Natural killer cell treated with Interleukin-12 subunit alpha and Interleukin-12 subunit beta and Interleukin-15 and Interleukin-18, amount 100 ng/mL, for 72 hours (primary cell): Measurements from ENCODE around the gene UPK3BL1. TPM values are rescaled to one million over a fixed set of nuclear protein-coding genes. Genes with fewer than 3 reads are reported as not detected.
"Not testable (repeated sequence)": the region's sequence is repeated elsewhere in the genome, so short reads cannot be mapped to it uniquely, and the experiment has no call there.

Source experiments
- ATAC-seq, 2 donors: fragments of 150-1000 bp; cut with Tn5 transposase in 1 of 2; sonication (Bioruptor Pico), chemical (Tn5 transposase) in 1 of 2; 2 replicates each; pipeline ENCODE4 v1.10.0; 2021
- DNase-seq: peaks from one replicate; pipeline ENCODE4 v3.0.0; 2022; ENCODE audit warnings: low spot score
- H3K27ac Mint-ChIP-seq, 2 donors: 1 replicate in 1 of 2; 2 replicates in 1 of 2; pipeline ENCODE4 v1.8.0; 2022; ENCODE audit warnings: mixed read lengths in 2 of 2, mild to moderate bottlenecking in 1 of 2, moderate library complexity in 1 of 2
- H3K27me3 Mint-ChIP-seq, 2 donors: 1 replicate in 1 of 2; 2 replicates in 1 of 2; pipeline ENCODE4 v1.8.0; 2022; ENCODE audit warnings: mixed read lengths in 2 of 2
- H3K36me3 Mint-ChIP-seq: one replicate; pipeline ENCODE4 v1.8.0; 2022; ENCODE audit warnings: mixed read lengths
- H3K4me1 Mint-ChIP-seq, 2 donors: 1 replicate in 1 of 2; 2 replicates in 1 of 2; pipeline ENCODE4 v1.8.0; 2022; ENCODE audit warnings: low read depth in 2 of 2, mixed read lengths in 2 of 2, mild to moderate bottlenecking in 1 of 2
- H3K4me3 Mint-ChIP-seq: one replicate; pipeline ENCODE4 v1.8.0; 2022; ENCODE audit warnings: mixed read lengths
- H3K9me3 Mint-ChIP-seq: 2 replicates; pipeline ENCODE4 v1.8.0; 2022; ENCODE audit warnings: mixed read lengths
- total RNA-seq, 2 donors: library from RNA; stranded (reverse); gene quantifications; one replicate each; pipeline ENCODE4 v1.2.3, GENCODE V29; 2022

UPK3BL1 gene
- total RNA-seq, 2 donors from 2014 or later, result 28.8 to 63.3 TPM

DNA sequence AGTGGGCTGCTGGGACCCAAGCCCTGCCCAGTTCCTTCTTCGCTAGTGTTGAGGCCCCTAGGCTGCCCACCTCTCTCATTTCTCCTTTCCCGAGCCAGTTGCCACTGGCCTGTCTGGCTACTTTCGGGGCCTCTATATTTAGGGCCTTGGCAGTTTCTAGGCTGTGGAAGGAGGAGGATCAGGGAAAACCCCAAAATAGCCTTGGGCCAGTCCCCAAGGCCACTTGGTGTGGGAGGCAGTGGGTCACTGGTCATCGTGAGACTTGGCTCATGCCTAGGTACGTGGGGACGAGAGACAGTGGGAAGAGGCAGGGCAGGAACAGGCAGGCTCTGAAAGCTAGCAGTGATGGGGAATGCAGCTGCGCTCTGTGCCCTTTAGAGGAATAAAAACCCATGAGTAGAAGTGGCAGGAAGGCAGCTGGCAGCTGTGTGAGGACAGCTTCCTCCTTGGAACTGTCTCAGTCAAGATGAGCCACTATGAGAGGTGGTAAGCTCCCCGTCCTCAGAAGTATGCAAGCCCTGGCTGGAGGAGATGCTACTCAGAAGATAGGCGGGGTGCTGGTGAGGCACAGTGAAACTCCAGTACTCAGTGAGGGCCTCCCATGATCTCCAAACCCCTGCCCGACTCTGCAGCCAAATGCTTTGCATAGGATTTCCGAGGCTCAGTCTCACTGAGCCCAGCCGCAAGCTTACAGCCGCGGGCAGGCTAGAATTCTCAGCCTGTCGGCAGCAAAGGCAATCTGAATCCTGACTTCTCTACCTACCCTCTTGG is 28.8 kb downstream of the UPK3BL1 start:
- peak; percentile 26 for DNase-seq
- not testable (repeated sequence) for H3K9me3 Mint-ChIP-seq, H3K36me3 Mint-ChIP-seq, ATAC-seq, H3K4me1 Mint-ChIP-seq, H3K27me3 Mint-ChIP-seq, H3K4me3 Mint-ChIP-seq, H3K27ac Mint-ChIP-seq

DNA sequence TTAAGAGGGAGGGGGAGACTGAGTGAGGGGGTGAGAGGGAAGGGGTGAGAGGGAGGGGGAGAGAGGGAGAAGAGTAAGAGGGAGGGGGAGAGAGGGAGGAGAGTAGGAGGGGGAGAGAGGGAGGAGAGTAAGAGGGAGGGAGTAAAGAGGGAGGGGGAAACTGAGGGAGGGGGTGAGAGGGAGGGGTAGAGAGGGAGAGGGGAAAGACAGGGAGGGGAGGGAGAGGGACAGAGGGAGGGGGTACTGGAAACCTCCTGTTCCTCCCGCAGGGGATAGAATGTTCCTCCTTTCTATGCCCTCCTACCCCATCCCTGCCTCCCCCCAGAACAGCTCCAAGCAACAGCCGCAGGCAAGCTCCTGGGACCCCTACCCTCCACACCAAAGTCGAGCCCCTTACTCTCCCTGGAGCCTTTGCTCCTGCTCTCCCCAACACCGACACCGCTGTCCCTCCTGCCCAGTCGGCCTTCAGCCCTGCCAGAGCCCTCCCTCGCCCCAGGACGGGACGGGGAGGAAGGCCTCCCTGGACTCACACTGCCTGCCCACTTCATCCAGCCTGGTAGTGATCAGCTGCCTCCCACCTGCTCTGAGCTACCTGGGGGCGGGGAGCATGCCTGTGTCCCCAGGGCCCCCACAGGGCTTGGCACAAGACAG is 30.8 kb downstream of the UPK3BL1 start:
- DNase-seq, result peak; percentile 55
- H3K4me3 Mint-ChIP-seq, H3K9me3 Mint-ChIP-seq, H3K4me1 Mint-ChIP-seq, ATAC-seq, H3K27ac Mint-ChIP-seq, H3K36me3 Mint-ChIP-seq, H3K27me3 Mint-ChIP-seq: not testable (repeated sequence)

DNA sequence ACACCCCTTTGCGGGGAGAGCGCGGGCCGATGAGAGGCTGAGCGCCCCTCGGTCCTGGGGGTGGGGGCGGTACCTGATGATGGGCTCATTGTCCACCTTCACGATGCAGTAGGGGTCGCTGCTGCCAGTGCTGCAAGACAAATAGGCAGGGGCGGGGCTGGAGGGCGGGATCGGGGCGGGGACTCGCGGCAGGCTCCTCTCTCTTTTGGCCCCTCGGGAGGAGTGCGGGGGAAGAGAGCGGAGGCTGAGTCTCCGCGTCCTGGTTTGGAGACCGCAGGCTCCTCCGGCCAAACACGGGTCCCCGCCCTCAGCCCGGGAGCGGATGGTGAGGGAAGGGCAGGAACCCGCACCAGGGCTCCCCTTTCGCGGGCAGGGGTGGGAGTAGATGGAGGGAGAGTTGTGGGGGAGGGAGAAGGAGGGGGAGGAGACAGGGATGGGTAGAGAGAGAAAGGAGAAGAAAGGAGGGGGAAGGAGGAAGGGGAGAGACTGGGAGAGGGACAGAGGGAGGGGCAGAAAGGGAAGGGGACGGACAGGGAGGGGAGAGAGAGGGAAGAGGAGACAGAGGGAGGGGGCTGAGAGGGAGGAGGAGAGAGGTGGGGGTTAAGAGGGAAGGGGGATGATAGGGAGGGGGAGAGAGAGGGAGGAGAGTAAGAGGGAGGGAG is 31.4 kb downstream of the UPK3BL1 start:
- not testable (repeated sequence) for H3K4me3 Mint-ChIP-seq, H3K27ac Mint-ChIP-seq, H3K4me1 Mint-ChIP-seq, H3K36me3 Mint-ChIP-seq, H3K9me3 Mint-ChIP-seq, H3K27me3 Mint-ChIP-seq, DNase-seq
- ATAC-seq, result peak; percentile 56 to 71

DNA sequence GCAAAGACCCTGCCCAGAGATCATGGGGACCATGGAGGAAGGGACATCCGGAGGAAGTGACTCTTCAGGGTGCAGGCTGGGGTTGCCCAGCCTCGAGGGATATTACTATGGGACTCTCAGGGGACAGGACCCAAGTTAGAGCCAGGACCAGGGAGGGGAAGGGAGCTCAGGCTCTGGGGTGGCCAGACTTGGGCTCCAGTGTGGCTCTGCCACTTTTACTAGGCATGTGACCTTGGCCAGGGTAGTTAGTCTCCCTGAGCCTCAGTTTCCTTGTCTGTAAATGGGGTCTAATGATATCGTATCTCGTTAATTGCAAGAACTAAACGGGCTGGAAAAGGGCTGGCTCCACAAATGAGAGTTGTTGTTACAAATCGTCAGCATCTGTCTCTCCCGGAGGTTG is 32.1 kb downstream of the UPK3BL1 start:
- ATAC-seq, H3K27me3 Mint-ChIP-seq, H3K4me3 Mint-ChIP-seq, DNase-seq, H3K9me3 Mint-ChIP-seq, H3K36me3 Mint-ChIP-seq, H3K27ac Mint-ChIP-seq, H3K4me1 Mint-ChIP-seq: not testable (repeated sequence)

DNA sequence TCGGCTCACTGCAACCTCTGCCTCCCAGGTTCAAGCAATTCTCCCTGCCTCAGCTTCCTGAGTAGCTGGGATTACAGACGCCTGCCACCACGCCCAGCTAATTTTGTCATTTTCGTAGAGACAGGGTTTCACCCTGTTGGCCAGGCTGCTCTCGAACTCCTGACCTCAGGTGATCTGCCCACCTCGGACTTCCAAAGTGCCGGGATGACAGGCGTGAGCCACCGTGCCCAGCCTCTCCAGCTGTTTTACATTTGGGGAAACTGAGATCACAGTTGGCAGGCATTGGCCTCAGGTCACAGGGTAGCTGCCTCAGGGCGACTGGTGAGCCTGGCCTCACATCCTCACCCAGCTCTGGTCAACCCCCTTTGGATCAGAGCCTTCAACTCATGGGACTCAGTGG is 32.9 kb downstream of the UPK3BL1 start:
- ATAC-seq, H3K27ac Mint-ChIP-seq, H3K36me3 Mint-ChIP-seq, H3K9me3 Mint-ChIP-seq, H3K4me3 Mint-ChIP-seq, H3K27me3 Mint-ChIP-seq, H3K4me1 Mint-ChIP-seq: not testable (repeated sequence)
- DNase-seq, result peak; percentile 16

DNA sequence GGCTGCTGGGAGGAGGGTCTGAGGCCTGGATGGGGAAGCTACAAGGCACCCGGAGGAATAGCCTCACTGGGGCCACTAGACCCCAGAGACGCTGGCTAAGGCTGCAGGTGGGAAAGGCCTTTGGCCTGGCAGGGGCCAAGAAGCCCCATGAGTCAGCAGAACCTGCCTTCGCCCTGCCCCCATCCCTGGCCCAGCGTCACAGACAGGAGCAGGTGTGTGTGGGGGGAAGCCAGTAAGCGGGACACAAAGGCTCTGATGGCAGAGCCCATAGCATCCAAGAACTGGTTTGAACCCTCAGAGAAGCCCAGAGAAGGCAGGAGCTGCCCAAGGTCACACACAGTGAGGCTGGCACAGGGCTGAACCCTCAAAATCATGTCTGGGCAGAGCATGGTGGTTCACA is 35.7 kb downstream of the UPK3BL1 start:
- ATAC-seq, H3K4me1 Mint-ChIP-seq, H3K36me3 Mint-ChIP-seq, H3K27me3 Mint-ChIP-seq, DNase-seq, H3K9me3 Mint-ChIP-seq, H3K27ac Mint-ChIP-seq, H3K4me3 Mint-ChIP-seq: not testable (repeated sequence)

DNA sequence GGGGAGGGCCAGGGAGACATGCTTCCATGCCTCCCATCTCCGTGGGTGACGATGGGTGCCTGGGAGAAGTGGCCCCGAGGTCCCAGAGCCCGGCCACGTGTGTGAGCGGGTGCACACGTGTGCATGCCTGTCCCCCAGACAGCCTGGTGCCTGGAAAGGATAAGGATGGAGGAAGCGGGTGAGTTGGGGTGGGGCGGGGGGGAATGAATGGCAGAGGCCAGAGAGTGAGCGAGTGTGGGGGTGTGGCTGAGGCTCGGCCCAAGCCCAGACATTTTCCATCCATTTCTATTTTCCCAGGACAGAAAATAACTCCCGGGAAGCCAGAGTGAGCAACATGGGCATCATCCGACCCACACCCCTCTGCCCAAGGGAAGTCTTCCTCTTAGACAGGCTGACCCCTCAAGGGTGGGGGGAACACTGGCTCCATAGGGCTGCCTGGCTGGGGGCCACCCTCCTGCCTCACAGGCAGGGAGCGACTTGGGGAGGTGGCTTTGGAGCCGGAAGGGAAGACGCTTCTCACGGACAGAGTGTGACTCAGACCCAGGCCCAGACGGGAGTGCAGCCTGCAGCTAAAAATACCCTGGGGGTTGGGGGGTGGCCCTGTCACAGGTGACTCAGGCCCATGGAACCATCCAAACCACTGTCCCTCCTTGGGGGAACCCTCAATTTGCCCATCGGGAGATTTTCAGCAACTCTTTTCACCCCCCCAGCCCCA is 38.0 kb downstream of the UPK3BL1 start:
- not testable (repeated sequence) for H3K36me3 Mint-ChIP-seq, H3K4me1 Mint-ChIP-seq
- ATAC-seq, result peak in 1 of 2 donors; percentile 1

DNA sequence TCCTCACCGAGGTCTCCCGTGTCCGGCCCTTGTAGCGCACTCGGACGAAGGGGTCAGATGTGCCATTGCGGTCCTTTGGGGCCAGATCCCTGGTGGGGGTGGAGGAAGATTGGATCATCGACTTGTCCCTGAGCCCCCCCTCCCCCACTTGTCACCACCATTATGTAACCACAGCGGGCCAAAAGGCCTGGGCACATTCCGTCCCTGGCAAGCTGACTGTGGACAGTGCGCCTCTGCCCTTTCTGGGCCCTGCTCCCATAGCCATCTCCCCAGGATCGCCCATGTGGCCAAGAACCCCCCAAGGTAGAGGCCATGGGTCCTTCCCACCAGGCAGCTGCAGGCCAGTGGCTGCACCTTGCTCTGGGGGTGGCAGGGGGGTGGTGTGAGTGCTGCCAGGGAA is 40.3 kb downstream of the UPK3BL1 start:
- not testable (repeated sequence) for H3K36me3 Mint-ChIP-seq, H3K9me3 Mint-ChIP-seq, H3K4me1 Mint-ChIP-seq, H3K27ac Mint-ChIP-seq, H3K4me3 Mint-ChIP-seq, H3K27me3 Mint-ChIP-seq, DNase-seq
- peak; percentile 14 to 16 for ATAC-seq

More for the DNA sequence above, 38.0 kb downstream of the UPK3BL1 start:
- not testable (repeated sequence) for H3K27ac Mint-ChIP-seq, DNase-seq, H3K9me3 Mint-ChIP-seq, H3K4me3 Mint-ChIP-seq, H3K27me3 Mint-ChIP-seq

DNA sequence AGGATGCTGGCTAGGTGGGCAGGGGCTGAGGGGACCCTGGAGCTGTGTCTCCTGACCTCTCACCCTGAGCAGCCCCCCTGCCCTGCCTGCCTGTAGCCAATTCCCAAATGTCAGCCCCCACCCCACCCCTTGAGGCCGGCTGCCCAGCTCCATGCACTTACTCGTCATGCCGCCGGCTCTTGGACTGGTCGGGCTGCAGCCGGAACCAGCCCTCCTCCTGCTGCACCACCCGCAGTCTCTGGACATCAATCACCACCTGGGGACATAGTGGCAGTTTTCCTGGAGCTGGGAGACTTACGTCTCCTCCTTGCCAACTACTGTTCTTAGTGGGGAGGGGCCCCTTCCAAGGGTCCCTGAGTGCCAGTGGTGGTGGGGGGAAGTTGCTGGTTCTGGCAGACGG is 42.9 kb downstream of the UPK3BL1 start:
- ATAC-seq, H3K27ac Mint-ChIP-seq, H3K27me3 Mint-ChIP-seq, H3K4me3 Mint-ChIP-seq, DNase-seq, H3K9me3 Mint-ChIP-seq, H3K36me3 Mint-ChIP-seq, H3K4me1 Mint-ChIP-seq: not testable (repeated sequence)

DNA sequence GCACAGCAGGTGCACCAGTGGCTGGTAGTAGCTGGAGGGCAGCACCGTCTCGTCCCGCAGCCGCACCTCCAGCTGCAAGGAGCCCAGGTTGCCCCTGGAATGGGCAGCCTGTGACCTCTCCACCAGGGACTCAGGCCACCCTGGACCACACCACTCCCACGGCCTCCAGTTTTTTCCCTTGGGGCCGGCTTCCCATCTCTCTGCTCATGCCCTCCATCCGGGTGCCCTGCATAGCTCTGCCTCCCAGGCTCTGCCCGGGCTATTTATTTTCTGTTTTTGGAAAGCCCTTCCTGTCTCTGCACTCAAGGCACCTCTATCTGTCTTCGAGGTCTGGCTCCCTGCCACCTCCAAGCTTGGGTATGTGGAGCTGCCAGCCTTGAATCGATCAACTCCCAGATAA is 46.6 kb downstream of the UPK3BL1 start:
- not testable (repeated sequence) for H3K27ac Mint-ChIP-seq, ATAC-seq, H3K4me3 Mint-ChIP-seq, H3K9me3 Mint-ChIP-seq, DNase-seq, H3K27me3 Mint-ChIP-seq, H3K4me1 Mint-ChIP-seq, H3K36me3 Mint-ChIP-seq

DNA sequence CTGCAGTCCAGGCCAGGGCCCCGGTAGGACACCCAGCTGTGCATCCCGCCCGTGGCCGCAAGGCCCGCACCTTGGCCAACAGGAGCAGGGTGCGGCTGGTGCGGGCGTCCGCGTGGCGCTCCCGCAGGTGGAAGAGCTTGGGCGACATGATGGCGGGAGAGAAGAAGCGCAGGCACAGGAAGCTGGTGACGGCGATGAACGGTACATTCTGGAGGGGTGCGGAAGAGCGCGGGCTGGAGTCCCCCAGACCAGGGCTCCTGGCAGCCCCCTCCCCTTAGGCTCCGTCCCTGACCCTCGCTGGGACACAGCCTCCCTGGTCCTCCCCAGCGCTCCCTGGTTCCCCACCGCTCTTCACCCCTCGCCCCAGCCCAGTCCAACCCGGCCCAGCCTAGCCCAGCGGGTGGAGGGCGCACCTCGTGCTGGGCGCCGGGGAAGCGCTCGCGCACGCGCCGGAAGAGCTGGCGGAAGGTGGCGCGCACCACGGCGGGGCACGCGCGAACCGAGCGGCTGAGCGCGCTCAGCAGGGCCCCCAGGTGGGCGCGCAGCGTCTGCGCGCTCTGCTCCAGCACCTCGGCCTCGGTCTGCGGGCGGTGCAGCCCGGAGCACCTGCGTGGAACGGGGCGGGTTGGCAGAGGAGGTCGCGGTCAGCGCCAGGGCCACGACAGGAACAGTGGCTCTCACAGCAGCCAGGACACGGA is 48.8 kb downstream of the UPK3BL1 start:
- not testable (repeated sequence) for H3K4me1 Mint-ChIP-seq, H3K4me3 Mint-ChIP-seq, H3K27ac Mint-ChIP-seq, DNase-seq, H3K36me3 Mint-ChIP-seq, H3K27me3 Mint-ChIP-seq, H3K9me3 Mint-ChIP-seq
- ATAC-seq, result peak; percentile 80 to 83

DNA sequence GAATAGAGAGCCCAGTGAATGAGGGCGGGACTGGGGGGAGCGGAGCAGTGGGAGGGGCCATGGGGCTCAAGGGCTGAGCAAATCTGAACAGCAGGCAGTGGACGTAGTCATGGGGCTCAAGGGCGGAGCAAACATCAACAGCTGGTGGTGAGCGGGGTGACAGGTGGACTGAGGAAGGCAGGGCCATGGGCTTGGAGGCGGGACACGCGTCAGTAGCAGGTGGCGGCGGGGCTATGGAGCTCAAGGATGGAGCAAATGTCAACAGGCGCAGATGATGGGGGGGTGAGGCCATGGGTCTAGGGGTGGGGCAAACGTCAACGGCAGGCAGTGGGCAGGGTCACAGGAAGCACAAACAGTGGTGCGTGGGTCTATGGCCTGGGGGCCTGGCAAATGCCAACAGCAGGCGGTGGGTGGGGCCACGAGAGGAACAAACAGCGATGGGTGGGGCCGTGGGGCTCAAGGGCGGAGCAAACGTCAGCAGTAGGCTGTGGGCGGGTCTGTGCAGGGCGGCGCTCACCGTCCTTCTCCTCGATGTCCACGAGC is 50.0 kb downstream of the UPK3BL1 start:
- H3K9me3 Mint-ChIP-seq, H3K36me3 Mint-ChIP-seq, H3K4me3 Mint-ChIP-seq, H3K27ac Mint-ChIP-seq, H3K27me3 Mint-ChIP-seq, H3K4me1 Mint-ChIP-seq: not testable (repeated sequence)
- peak; percentile 74 to 76 for ATAC-seq
- peak; percentile 31 for DNase-seq

DNA sequence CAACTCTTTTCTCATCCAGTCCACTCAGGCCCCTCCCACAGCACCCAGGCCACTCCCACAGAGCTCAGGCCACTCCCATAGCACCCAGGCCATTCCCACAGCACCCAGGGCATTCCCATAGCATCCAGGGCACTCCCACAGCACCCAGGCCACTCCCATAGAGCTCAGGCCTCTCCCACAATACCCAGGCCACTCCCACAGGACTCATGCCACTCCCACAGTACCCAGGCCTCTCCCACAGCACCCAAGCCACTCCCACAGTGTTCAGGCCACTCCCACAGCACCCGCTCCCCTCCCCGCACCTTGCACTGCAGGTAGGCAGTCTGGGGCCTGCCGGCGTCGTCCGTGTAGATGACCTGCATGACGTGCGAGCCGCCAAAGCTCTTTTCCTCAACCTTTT is 52.7 kb downstream of the UPK3BL1 start:
- DNase-seq, result not testable (repeated sequence)

More for the DNA sequence above, 52.7 kb downstream of the UPK3BL1 start:
- not testable (repeated sequence) for H3K4me1 Mint-ChIP-seq, H3K4me3 Mint-ChIP-seq, H3K27me3 Mint-ChIP-seq, H3K9me3 Mint-ChIP-seq, H3K36me3 Mint-ChIP-seq, H3K27ac Mint-ChIP-seq
- peak; percentile 58 to 78 for ATAC-seq
